Stimulated activated CD8-positive, alpha-beta memory T cell treated with anti-CD3 and anti-CD28 coated beads, Interleukin-7, amount 100 ng/mL, for 4 hours (primary cell): ENCODE data around the gene MARK1.

ENCODE experiments used
- DNase-seq, 2 donors: peaks; one replicate each; pipeline ENCODE4 v3.0.0-alpha.2; 2020; ENCODE audit warnings: low read depth in 2 of 2

MARK1 gene

DNA sequence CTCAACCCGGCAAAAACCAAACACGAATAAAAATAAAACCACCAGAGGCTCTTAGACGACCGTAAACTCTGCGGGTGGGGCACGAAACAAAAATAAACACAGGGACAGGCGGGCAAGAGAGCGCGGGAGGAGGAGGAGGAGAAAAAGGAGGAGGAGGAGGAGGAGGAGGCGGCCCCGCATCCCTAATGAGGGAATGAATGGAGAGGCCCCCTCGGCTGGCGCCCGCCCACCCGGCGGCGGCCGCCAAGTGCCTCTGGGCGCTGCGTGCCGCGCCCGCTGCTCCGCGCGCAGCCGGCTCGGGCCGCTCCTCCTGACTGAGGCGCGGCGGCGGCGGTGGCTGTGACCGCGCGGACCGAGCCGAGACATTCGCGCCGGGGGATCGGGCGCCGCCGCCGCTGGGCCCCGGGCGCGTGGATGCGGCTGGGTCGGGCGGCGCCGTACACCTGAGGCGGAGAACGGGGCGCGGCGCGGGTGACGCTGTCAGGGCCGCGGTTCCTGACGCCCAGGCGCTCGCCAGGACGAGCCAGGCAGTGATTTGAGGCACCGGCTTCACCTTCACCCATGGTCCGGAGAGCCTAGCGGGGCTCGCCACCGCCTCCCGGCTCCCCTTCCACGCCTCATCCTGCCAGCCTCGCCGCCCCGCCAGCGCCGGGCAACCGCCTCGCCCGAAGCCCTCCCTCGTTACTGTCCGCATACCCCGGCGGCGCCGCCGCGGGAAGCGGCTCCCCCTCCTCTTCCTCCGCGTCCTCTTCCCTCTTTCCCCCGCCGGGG lies at the start of gene MARK1:
Gene MARK1, plus strand, starts transcription at position 229 of the 771 bp plus-strand sequence. CDS start 687 bp downstream, outside the sequence.
- DNase-seq: no peak

DNA sequence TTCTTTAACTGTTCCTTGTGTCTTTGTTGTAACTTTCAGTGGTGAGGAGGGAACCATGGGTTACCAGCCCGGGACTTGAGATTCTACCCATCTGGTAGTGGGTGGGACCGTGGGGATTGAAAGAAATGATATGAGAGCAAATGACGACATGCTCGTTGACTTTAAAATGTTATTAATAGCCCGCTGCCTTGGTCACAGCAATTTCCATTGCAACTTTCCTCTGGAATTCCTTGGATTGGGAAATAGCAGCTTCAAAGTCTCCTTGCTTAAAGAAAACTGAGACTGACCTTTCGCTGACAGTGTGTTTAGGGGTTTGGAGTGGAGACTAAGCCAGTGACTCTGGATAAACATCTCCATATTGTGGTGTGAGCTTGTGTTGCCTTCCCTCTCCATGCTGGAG lies 44.2 kb upstream of the MARK1 start:
- no peak for DNase-seq

DNA sequence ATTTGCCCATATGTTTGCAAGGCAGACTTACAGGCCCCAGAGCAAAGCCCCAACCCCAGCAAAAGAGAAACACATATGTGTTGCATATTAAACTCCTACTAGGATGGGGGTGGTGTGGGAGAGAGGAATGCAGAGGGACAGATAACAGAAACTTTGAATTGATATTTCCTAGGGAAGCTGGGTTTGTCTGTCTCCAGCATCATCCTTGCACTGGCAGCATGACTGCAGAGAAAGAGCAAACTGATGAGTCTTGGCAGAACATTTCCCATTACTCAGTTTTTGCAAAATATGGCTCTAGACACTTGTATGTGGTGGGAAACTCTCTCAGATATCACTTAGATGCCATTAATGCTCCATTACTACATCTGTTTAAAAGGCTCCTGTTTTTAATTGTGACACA lies 43.8 kb upstream of the MARK1 start:
- DNase-seq: no peak

DNA sequence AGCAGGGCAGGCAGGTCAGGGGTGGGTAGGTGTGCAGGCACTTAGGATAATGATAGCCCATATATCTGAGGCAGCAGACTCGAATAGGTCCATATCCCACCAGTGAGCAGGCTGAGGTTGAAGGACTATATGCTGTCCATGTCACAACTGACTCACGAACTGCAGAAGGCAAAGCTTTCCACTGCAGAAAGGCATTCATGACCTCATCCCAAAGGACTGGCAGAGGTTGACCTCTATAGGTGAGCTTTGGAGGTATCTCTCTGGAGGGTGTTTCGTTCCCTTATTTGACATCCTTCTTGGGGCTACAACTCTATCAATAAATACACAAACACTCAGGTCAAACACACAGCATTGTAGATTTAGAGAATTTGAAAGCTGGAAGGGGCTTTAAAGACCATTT lies 42.8 kb upstream of the MARK1 start:
- DNase-seq: no peak

DNA sequence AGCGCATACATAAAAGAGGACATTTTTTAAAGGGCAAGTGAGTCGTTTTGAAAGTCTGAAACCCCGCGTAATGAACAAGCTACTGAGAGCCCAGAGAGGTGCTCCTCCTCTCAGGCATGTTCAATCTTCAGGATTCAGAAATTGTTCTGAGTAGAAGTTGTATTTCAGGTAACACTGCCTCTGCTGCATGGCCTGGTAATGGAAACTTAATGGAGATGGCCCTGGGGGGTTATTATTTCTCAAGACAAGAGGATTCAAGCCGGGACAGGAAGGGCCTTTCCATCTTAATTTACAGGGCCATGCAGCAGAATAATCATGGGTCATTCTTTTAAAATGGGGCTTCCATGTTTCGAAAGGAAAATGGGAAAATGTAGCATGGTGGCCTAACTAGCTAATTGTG lies 42.1 kb upstream of the MARK1 start:
- no peak for DNase-seq

DNA sequence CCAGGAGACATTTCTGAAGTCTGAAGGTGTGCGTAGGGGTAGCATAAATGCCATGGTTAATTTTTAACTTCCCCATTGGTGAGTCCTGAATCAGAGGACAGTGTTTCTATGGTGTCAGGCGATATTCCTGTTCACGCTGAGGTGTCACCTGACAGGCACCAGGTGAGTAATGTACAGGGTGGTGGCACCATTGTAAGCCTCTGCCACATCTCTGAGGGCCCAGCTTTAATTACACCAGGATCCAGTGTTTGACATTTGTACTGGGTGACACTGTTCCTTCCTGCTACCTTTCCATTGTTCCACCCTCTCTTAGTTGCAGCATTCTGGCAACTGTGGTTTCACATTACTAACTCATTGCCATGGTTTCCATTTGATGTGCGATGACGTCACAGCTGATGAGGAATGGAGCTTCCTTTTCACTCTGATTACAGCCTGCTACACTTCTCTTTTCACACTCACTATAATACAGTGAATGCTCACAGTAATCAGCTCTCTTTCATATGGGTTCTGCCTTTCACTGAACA lies 40.6 kb upstream of the MARK1 start:
- no peak for DNase-seq

DNA sequence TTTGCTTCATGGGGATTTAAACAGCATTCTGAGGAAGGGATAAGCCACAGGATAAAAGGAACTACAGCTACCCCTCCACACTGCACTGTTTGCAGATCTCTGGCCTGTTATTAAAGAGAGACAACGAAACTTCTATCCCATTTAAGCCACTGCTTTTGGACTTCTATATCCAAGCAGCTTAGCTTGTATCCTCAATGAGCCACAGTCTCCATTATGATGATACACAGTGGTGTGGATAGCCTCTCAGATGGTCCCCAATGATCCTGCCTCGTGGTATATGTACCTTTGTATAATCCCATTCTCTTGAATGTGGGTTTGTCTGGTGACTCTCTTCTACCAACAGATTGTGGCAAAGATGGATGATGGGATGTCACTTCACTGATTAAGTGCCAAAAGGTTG lies 36.0 kb upstream of the MARK1 start:
- no peak for DNase-seq

DNA sequence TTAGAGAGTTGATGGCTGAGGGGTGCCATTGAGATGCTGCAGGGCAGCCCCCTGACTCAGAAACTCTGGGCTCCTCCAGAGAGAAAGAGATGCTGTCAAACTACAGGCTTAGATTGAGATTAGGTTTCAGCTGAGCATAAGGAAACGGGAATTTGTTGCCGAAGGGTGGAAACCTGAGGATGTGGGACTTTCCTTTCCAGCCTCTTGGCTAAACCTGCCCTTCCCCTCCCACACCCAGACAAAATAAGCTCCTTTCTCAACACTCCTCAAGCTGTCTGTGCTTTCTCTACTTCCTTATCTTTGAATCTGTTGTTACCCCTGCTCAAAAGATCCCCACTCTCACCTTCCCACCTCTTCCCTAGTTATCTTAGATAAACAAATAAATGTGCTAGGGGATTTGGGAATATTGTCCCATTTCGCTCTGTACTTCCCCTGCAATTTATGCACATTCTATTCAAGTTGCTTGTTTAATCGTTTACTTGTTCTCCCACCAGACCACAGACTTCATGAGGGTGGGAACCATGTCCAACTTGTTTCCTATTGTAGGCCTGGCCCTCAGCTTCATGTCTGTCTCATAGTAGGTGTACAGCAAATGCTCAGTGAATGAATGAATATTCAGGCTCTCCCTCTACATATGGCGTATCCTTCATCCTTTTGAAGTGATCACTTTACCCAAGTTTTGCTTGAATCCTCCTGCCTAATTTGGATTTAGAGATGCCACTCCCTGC lies 30.6 kb upstream of the MARK1 start:
- DNase-seq: no peak

DNA sequence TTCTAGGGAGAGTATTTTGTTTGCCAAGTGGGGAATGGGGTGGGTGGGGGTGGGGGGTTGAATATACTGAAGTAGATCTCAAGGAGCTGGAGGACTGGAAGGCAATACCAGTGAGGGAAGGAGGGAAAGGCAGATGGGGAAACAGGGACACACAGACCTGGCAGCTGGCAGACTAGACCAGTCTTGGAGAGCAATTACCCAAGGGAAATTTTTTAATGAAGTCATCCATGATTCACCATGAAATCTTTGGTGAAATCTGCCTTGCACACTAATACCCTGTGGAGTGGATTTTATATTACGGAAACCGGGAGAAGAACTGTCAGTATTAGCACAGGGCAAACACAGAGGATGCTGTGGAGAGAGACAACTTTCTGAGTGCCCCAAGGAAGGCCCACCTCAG lies 29.7 kb upstream of the MARK1 start:
- DNase-seq: no peak

DNA sequence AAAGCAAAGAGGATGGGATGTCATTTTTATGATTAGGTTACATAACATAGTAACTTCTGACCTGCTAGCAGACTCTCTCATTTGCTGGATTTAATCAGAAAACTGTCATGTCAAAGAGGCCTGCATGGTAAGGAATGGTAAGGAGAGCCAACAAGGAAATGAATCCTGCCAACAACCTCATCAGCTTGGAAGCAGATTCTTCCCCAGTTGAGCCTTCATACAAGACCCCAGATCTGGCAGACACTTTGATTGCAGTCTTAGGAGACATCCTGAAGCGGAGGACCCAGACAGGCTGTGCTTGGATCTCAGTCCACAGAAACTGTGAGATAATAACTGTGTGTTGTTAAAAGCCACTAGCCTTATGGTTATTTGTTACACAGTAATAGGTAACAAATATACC lies 27.6 kb upstream of the MARK1 start:
- no peak for DNase-seq

DNA sequence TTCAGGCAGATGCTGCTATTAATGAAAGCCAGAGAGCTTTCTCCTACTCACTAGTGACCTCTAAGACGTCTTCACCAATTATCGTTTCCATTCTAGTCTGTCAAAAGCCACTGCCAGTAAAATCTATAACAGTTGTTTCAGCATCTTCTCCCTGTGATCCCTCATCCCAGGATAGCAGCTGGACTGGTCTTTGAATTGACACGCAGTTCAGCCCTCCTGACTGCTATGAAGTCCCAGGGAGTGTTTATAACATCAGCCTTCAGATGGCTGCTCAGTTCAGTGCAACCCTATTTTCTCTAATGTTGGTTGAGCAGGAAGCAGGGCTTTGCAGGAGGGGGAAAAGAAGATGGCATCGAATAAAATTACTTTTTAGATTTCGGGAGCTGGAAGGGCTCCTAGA lies 23.6 kb upstream of the MARK1 start:
- no peak for DNase-seq

DNA sequence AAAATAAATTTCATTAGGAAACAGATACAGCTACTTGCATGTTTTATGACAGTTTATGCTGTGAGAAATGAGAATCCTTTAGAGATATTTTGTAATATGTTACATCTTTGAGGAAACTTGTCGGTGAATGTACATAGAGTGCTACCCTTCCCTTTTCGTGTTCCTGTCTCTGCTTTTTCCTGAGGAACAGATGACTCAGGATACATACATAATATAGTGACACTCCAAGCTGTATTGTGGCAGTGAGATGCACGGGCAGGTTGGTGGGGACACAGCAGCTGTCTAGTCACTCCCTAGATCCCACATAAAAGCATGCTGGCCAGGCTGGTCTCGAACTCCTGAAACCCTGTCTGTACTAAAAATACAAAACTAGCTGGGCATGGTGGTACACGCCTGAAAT lies 20.9 kb upstream of the MARK1 start:
- DNase-seq: no peak

DNA sequence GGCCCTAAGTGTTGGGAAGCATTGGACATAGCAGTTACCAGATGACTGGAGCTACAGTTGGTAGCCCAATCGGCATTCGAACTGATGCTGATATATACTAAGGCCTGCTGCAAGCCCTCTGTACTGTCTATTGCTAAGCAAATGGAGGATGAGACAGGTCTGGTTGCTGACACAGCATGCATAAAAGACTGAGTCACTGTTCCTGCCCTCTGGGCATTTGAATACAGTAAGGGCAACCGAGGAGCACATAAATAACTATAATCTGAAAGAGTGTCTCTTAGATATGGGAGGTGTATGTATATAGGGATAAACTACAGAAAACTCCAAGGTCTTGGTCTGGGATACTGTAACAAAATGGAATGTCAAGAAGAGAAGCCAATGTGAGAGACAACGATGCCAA lies 16.8 kb upstream of the MARK1 start:
- no peak for DNase-seq

DNA sequence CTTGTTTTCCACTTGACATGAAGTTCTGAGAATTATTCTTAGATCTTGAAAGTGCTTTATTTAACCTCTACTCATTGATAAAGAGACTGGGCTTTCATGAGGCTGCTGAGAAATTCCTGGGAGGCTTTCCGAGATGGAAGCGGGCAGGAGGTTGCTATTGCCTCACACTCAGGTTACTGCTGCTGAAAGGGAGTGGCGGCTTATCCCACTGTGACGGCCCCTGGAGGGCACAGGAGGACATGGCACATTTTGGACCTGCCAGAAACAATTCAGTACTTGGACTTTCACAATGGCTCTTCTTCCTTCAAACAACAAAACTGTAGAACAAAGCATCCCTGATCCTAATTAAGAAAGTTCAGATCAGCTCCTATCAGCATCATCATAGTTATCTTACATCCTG lies 16.2 kb upstream of the MARK1 start:
- no peak for DNase-seq

DNA sequence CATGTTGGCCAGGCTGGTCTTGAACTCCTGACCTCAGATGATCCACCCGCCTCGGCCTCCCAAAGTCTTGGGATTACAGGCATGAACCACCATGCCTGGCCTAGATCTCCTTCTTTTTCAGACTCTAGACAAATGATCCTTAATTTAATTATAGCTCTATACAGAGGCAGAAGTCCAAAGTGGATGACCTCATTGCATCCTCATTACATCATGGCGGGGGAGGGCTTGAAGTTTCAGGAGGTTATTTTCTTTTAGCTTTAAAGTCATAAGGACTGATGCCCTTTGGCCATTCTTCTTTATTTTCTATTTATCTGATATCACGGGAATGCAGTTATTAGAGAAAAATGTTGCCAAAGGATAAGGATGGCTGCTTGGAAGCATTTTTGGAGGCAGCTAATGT lies 14.1 kb upstream of the MARK1 start:
- DNase-seq: no peak

DNA sequence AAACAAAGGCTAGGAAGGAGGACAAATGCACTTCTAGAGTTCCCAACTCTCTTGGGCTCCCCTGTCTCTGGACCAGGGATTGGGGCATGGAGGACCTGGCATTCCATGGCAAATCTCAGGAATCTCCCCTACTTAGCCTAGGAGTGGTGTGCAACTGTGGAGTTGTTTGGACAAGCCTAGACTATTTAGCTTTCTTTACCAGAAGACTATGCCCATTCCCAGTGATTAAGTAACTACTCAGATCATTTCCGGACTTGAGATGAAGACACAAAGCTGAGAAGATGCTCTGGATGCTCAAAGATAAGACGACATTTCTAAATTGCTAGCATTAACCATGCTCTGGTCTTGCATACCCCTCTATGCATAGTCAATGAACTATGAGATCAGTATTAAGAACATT lies 13.7 kb upstream of the MARK1 start:
- DNase-seq: no peak

DNA sequence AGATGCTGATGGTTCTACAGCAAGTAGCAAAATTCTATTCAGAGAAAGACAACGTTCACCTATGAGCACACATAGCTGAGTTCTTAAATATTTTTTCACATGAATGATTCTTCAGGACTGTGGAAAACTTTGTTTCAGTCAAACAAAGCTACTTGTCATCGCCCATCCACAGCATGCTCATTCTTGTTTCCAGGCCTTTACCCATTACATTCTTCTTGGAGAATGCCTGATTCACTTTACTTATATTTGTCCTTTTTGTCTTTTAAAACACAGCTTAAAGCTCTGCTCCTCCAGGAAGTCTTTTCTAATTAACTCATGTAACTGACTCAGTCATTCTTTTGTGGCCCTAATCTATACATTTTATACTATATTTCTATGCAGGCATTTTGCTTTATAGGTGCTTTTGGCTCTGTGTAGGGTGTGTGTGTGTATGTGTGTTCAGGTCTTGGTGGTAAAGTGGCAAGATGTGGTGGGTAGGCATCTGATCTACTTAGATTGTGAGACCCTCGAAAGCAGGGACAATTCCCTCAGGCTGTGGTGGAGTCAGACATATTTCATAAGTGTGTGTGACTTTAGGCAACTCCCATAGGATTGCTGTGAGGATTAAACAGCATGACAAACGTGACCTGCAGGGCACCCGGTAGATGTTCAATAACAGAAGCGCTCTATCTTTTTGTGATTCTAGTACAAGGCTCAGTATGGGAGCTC lies 11.8 kb upstream of the MARK1 start:
- DNase-seq: no peak

DNA sequence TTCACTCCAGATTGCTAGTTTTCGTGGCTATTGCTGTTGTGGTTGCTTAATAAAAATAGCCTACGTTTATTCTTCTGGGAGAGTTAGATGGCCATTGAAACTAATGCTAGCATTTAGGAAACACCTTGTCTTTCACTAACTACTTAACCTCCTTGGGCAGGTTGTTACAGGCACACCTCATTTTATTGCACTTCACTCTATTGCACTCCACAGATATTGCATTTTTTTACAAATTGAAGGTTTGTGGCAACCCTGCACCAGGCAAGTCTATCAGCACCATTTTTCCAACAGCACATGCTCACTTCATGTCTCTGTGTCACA lies 11.3 kb upstream of the MARK1 start:
- DNase-seq: no peak

DNA sequence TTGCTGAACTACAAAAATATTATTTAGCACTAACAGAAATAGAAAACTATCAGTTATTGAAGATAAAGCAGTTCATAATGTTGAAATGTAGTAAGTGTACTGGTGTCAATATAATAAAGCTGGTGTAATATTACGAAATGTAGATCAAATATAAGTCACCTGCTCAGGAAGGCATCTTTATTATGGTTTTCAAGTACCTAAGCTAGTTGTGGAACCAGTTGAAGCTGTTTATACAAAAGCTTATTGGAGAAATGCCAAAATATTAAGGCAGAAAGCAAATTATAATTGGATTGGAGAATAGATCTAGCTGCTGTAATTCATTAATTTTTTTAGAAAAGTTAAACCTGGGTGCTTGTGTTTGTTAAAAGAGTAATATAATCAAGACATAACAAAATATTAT lies 6.2 kb upstream of the MARK1 start:
- DNase-seq: no peak

DNA sequence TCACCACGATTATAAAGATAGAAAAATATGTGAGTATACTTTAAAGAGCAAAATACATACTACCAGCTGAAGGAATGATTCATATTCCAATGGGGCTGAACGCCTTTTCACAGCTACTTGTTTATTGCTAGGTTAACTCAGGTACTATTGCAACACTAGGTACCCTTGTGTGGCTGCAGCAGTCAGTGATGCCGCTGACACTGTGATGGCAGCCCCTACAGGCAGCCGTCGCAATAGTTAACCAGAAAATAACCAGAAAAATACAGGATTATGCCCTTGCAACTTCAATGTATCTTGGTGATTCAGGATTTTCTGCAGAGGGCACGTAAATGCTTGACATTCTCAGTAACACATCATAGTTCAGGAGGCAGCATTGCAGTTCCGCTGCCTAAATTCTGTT lies 1.6 kb upstream of the MARK1 start:
- no peak for DNase-seq

DNA sequence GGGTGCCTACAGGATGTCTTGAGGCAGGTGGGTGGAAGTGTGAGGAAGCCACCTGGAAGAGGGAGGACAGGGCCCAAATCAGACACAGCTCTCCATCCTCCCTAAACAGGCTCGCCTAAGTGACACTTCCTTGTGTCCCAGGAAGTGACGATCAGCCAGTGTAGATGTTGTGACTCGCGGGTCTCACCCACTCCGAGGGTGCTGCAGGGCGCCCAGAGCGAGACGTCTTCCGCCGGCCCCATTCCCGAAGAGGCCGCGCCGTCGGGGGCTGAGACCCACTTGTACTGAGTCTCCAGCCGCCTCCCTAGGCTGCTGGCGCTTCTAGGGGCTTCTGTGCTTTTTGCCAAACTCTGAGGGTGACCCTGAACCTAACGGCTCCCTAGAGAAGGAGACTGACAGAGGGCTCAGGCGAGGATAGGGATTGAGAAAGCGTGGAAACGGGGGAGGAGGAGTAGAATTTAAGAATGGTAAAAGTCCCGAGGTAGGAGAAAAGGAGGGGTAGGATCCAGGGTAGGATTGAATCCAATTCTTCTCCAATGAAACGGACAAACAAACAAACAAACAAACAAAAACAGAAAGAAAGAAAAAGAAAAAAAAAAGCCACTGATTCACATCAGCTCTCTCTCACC lies 543 bp upstream of the MARK1 start:
- DNase-seq: no peak
